Measurements from ENCODE around the gene CRACR2A. TPM values are rescaled to one million over a fixed set of nuclear protein-coding genes. Genes with fewer than 3 reads are reported as not detected.

Gene CRACR2A
- total and polyA plus RNA-seq, 2 of the 4 experiments (the other 2 are of a cell fraction): 0.54 to 0.60 TPM

DNA sequence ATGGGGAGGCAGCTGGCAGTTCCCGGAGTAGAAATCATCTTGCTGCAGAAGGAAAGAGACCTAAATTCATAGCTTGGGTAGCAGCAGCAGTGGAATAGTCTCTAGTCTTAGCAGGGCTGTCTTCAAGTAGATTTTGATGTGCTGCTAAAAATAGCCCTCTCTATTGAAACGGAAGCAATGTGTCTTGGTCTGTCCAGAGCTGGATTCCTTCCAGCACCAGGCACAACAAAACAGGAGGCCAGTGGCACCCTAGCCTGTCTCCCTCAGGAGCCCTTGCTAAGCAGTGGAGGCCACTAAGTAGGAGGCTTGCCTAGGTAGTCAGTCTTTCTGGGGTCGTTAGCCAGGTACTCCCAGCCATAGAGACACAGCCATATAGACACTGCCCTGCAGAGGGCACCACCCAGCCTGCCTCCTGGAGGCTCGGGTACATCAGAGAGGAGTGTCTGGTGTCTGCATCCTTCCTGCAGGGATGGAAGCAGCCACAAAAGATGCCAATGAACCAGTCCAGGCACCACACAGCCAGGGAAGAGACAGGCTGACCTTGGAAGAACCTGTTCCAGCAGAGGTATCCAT lies 97.5 kb downstream of the CRACR2A start:
- in situ Hi-C loops (cut with MboI; ENCODE audit: low sequenced_read_pairs) (no loop called here), intact Hi-C loops (cut with micrococcal nuclease) (loop anchor here (1.0 to 5.0 kb wide), 3 partner anchors 149 to 622 kb away; no protein-coding TSS in a partner anchor), dilution Hi-C loops (cut with HindIII; ENCODE audit: low sequenced_read_pairs, unreplicated experiment) (no loop called here)
- ATAC-seq (ENCODE audit: low read depth): peak; percentile 46; the same call in 1 of the 2 replicates
- Histone ChIP-seq H3K23ac (ENCODE audit: low read depth, low read length) (no peak overlapping the region), H3K56ac (ENCODE audit: extremely low read depth, insufficient read depth, low read length) (no peak overlapping the region), H3K4ac (ENCODE audit: low read depth, low read length) (no peak overlapping the region), H3K27me3 (ENCODE audit: control insufficient read depth, insufficient read depth, low read length) (peaks cover 38% of the 10 kb centered on the region), H3K79me1 (ENCODE audit: low read depth in 1 of 2, low read length in 2 of 2) (no peaks in the 10 kb centered on the region), H3K14ac (replicated peaks; ENCODE audit: low read depth, low read length) (no peak overlapping the region), H2AK9ac (replicated peaks; ENCODE audit: low read depth, low read length, poor library complexity) (no peak overlapping the region), H3K27ac (ENCODE audit: insufficient read depth, low read length) (no peak overlapping the region), H2AFZ (replicated peaks; ENCODE audit: low read length, poor library complexity) (no peak overlapping the region), H2BK20ac (ENCODE audit: low read depth, low read length) (no peak overlapping the region), H4K91ac (ENCODE audit: insufficient read depth, low read depth, low read length) (no peak overlapping the region), H2BK120ac (ENCODE audit: low read depth, low read length) (no peak overlapping the region), H3K9me3 (ENCODE audit: control insufficient read depth, insufficient read depth, low read length) (no peaks in the 10 kb centered on the region), H3K4me2 (ENCODE audit: low read depth, low read length) (no peak overlapping the region), H3K9me1 (ENCODE audit: insufficient read depth, low read length) (no peaks in the 10 kb centered on the region), H4K5ac (ENCODE audit: low read depth, low read length) (no peak overlapping the region), H3K9ac (ENCODE audit: low read depth, low read length) (no peak overlapping the region), H3K4me3 (ENCODE audit: insufficient read depth, low read depth, low read length) (no peak overlapping the region), H3K36me3 (ENCODE audit: control insufficient read depth, insufficient read depth, low read length) (no peaks in the 10 kb centered on the region), H2AK5ac (ENCODE audit: low read depth, low read length) (no peak overlapping the region), H3K18ac (ENCODE audit: low read depth, low read length) (no peak overlapping the region), H4K8ac (ENCODE audit: low read depth in 2 of 2, low read length in 2 of 2) (no peak overlapping the region), H2BK15ac (ENCODE audit: low read depth, low read length) (no peak overlapping the region), H2BK5ac (ENCODE audit: low read depth, low read length, poor library complexity, severe bottlenecking) (no peak overlapping the region), H3K4me1 (ENCODE audit: control insufficient read depth, insufficient read depth, low read length) (no peaks in the 10 kb centered on the region), H4K20me1 (ENCODE audit: insufficient read depth, low read length) (no peaks in the 10 kb centered on the region)
- WGBS, 2 experiments (ENCODE audit: extremely low coverage in 2 of 2, insufficient read length in 1 of 2): no CpG with 5 or more reads among the region's 4 CpGs
- ChIA-PET CTCF (interaction anchor here (0.7 kb wide), 1 partner anchor 12 kb away, joined by 3 read pairs; no protein-coding TSS in a partner anchor), POLR2A (ENCODE audit: unreplicated experiment) (no interaction called here)
- no TSS peak for BruUV-seq (replicated peaks)
- no peak for DNase-seq
- TF ChIP-seq RAD21 (IDR thresholded peaks at IDR 0.05; ENCODE audit: low read length): 0 out of 2 replicates have a peak, but pooled peaks have one; percentile 7
- TF ChIP-seq, protein P1, sequence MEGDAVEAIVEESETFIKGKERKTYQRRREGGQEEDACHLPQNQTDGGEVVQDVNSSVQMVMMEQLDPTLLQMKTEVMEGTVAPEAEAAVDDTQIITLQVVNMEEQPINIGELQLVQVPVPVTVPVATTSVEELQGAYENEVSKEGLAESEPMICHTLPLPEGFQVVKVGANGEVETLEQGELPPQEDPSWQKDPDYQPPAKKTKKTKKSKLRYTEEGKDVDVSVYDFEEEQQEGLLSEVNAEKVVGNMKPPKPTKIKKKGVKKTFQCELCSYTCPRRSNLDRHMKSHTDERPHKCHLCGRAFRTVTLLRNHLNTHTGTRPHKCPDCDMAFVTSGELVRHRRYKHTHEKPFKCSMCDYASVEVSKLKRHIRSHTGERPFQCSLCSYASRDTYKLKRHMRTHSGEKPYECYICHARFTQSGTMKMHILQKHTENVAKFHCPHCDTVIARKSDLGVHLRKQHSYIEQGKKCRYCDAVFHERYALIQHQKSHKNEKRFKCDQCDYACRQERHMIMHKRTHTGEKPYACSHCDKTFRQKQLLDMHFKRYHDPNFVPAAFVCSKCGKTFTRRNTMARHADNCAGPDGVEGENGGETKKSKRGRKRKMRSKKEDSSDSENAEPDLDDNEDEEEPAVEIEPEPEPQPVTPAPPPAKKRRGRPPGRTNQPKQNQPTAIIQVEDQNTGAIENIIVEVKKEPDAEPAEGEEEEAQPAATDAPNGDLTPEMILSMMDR (conservative IDR thresholded peaks at IDR 0.05; ENCODE audit: low read depth, low read length): 0 out of 2 replicates have a peak, but pooled peaks have one; percentile 18
- no peak for TF ChIP-seq MAFK (IDR thresholded peaks at IDR 0.05; ENCODE audit: low read depth, low read length)

Data from IMR-90 (cell line).